ENCODE data around the gene TNIK.

GRCh38 chr3:171508206-171508605 is 48.0 kb upstream of the TNIK start:
- TF ChIP-seq, protein P1, sequence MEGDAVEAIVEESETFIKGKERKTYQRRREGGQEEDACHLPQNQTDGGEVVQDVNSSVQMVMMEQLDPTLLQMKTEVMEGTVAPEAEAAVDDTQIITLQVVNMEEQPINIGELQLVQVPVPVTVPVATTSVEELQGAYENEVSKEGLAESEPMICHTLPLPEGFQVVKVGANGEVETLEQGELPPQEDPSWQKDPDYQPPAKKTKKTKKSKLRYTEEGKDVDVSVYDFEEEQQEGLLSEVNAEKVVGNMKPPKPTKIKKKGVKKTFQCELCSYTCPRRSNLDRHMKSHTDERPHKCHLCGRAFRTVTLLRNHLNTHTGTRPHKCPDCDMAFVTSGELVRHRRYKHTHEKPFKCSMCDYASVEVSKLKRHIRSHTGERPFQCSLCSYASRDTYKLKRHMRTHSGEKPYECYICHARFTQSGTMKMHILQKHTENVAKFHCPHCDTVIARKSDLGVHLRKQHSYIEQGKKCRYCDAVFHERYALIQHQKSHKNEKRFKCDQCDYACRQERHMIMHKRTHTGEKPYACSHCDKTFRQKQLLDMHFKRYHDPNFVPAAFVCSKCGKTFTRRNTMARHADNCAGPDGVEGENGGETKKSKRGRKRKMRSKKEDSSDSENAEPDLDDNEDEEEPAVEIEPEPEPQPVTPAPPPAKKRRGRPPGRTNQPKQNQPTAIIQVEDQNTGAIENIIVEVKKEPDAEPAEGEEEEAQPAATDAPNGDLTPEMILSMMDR (IDR thresholded peaks at IDR 0.05; ENCODE audit: low read depth, low read length) = no peak
- no peak for TF ChIP-seq EZH2phosphoT487 (IDR thresholded peaks at IDR 0.05; ENCODE audit: low read depth)
